ENCODE measurements around the gene ZFR2.

Gene ZFR2

GRCh38 chr19:3907626-3908265 is 38.9 kb upstream of the ZFR2 start:
- Histone ChIP-seq H3K27ac (no peak overlapping the region), H3K36me3 (no peaks in the 10 kb centered on the region), H3K4me3 (no peak overlapping the region), H3K27me3 (peaks cover 0 to 13% of the 10 kb centered on the region in 2 donors), H3K4me1 (no peaks in the 10 kb centered on the region), H3K9me3 (peaks cover 0 to 15% (median 14%) of the 10 kb centered on the region in 3 donors)
- DNase-seq = no peak
- intact Hi-C loops (cut with DNase I; ENCODE audit: low total_unique reads) = no loop called here
- no peak for TF ChIP-seq CTCF (IDR thresholded peaks at IDR 0.05)

- intact Hi-C loops (cut with DNase I; ENCODE audit: low total_unique reads) = no loop called here
- H3K36me3 ChIP-seq = no peaks in the 10 kb centered on the region
- no peak for TF ChIP-seq CTCF (IDR thresholded peaks at IDR 0.05)
These were observed 35.4 kb upstream of the ZFR2 start for GRCh38 chr19:3904233-3904632.

GRCh38 chr19:3902317-3902973 is 33.6 kb upstream of the ZFR2 start:
- H3K9me3 ChIP-seq = peaks cover 0 to 8% (median 0%) of the 10 kb centered on the region in 3 donors
- H3K36me3 ChIP-seq = no peaks in the 10 kb centered on the region
- peaks cover 0 to 5% of the 10 kb centered on the region in 2 donors for H3K27me3 ChIP-seq
- H3K27ac ChIP-seq = no peak overlapping the region
- H3K4me1 ChIP-seq = peaks cover 0 to 7% (median 2%) of the 10 kb centered on the region in 4 donors
- DNase-seq = no peak
- no peak for TF ChIP-seq CTCF (IDR thresholded peaks at IDR 0.05)
- no peak overlapping the region for H3K4me3 ChIP-seq
- intact Hi-C loops (cut with DNase I; ENCODE audit: low total_unique reads) = no loop called here

More at GRCh38 chr19:3904233-3904632, 35.4 kb upstream of the ZFR2 start:
- DNase-seq = no peak
- Histone ChIP-seq H3K4me1 (peaks cover 0 to 7% (median 2%) of the 10 kb centered on the region in 4 donors), H3K27ac (no peak overlapping the region), H3K27me3 (peaks cover 0 to 13% of the 10 kb centered on the region in 2 donors), H3K9me3 (peaks cover 0 to under 1% (median 0%) of the 10 kb centered on the region in 3 donors), H3K4me3 (no peak overlapping the region)

- peaks cover 0 to 8% (median 0%) of the 10 kb centered on the region in 3 donors for H3K9me3 ChIP-seq
- TF ChIP-seq CTCF (IDR thresholded peaks at IDR 0.05) = no peak
- H3K27me3 ChIP-seq = peaks cover 0 to 3% of the 10 kb centered on the region in 2 donors
- intact Hi-C loops (cut with DNase I; ENCODE audit: low total_unique reads) = no loop called here
- no peaks in the 10 kb centered on the region for H3K36me3 ChIP-seq
- peaks cover 0 to 7% (median 2%) of the 10 kb centered on the region in 4 donors for H3K4me1 ChIP-seq
- H3K4me3 ChIP-seq = no peak overlapping the region
- no peak overlapping the region for H3K27ac ChIP-seq
- peak; percentile 22 to 76 for DNase-seq
These were observed 30.9 kb upstream of the ZFR2 start for GRCh38 chr19:3899531-3900294.

GRCh38 chr19:3898426-3898825 is 29.6 kb upstream of the ZFR2 start:
- H3K4me1 ChIP-seq = peaks cover 0 to 7% (median 2%) of the 10 kb centered on the region in 4 donors
- no peak for TF ChIP-seq CTCF (IDR thresholded peaks at IDR 0.05)
- H3K4me3 ChIP-seq = no peak overlapping the region
- H3K36me3 ChIP-seq = no peaks in the 10 kb centered on the region
- intact Hi-C loops (cut with DNase I; ENCODE audit: low total_unique reads) = no loop called here
- H3K9me3 ChIP-seq = peaks cover 0 to 8% (median 0%) of the 10 kb centered on the region in 3 donors
- H3K27me3 ChIP-seq = peaks cover 0 to 8% of the 10 kb centered on the region in 2 donors
- no peak for DNase-seq
- H3K27ac ChIP-seq = no peak overlapping the region

Measured in tibial artery (tissue), 4 donors.